ENCODE measurements around the gene CKM.

CKM gene

DNA sequence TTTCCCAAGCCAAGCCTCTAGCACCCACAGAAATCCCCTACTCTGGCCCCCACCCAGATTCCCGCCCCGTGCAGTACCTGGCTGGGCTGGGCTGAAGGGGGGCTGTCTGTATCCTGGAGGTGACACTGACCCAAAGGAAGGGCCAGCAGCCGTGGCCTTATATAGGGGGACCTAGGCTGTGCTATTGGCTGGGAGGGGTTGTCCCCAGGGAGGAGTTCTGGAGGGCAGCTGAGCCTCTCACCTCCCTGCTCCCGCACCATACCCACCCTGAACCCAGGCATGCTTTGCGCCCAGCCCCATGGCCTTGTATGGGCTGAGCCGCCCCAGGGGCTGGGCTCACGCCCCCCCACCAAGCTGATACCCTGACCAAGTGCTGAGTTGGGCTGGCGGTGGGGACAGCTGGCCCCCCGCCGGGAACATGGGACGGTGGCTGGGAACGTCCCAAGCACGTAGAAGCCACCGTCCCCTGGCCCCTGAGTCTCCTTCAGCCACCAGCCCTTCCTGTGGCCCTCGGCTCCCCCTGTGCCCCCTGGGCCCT is at the start of gene CKM:
CKM (minus strand) TSS at position 132 of the 538 bp plus-strand sequence. CDS start 3,162 bp downstream, outside the sequence.
- Histone ChIP-seq H3K9ac (ENCODE audit: low read depth in 1 of 2, low read length in 2 of 2) (no peak within 1 kb of the TSS), H3K27me3 (ENCODE audit: control insufficient read depth in 1 of 2, insufficient read depth in 2 of 2, low read length in 2 of 2) (peaks cover 16 to 26% of the 10 kb centered on the region in 2 donors), H3K4me3 (ENCODE audit: low read depth in 1 of 2, low read length in 2 of 2) (no peak within 1 kb of the TSS), H3K27ac (ENCODE audit: low read depth, low read length) (no peak within 1 kb of the TSS), H3K4me1 (ENCODE audit: control insufficient read depth in 1 of 2, insufficient read depth in 2 of 2, low read length in 2 of 2) (peaks cover 0 to 3% of the 10 kb centered on the region in 2 donors), H3K36me3 (ENCODE audit: control insufficient read depth in 1 of 2, insufficient read depth in 2 of 2, low read length in 2 of 2) (no peaks in the 10 kb centered on the region), H3K9me3 (ENCODE audit: control insufficient read depth in 1 of 2, low read length in 2 of 2) (no peaks in the 10 kb centered on the region)

DNA sequence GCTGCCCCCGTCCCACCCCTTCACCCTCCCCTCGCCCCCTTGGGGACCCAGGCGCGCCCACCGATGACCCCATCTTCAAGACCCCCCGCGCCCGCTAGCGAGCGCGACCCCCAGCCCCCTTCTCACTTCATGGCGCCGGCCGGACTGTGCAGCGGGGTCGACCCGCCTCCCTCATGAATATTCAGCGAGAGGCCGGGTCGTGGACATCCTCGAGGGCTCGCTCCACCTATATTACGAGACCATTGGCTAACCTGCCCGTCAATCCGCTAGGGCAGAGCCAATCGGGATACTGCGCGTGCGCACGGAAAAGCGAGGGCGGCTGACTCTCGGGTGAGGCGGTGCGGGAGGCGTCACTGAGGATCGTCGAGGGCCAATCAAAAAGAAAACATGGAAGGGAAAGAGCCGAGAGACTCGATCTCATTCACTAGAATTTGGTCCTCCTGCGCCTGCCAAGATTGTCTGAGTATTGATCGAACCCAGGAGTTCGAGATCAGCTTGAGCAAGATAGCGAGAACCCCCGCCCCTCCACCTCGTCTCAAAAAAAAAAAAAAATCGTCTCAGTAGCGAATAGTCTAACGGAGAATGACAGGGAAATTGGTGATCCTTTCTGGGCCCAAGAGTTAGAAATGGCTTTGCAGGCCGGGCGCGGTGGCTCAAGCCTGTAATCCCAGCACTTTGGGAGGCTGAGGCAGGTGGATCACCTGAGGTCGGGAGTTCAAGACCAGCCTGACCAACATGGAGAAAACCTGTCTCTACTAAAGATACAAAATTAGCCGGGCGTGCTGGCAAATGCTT is 47.9 kb upstream of the CKM start, which contains the start of gene ERCC2:
ERCC2 (minus strand) TSS at position 164 of the 795 bp plus-strand sequence; CDS start at position 131, 33 bp downstream.
- peak within 1 kb of the TSS; percentile 64 to 71 for H3K9ac ChIP-seq (ENCODE audit: low read depth in 1 of 2, low read length in 2 of 2)
- no peak within 1 kb of the TSS for H3K27ac ChIP-seq (ENCODE audit: low read depth, low read length)
- no peaks in the 10 kb centered on the region for H3K9me3 ChIP-seq (ENCODE audit: control insufficient read depth in 1 of 2, low read length in 2 of 2)
- H3K36me3 ChIP-seq (ENCODE audit: control insufficient read depth in 1 of 2, insufficient read depth in 2 of 2, low read length in 2 of 2): no peaks in the 10 kb centered on the region
- H3K27me3 ChIP-seq (ENCODE audit: control insufficient read depth in 1 of 2, insufficient read depth in 2 of 2, low read length in 2 of 2): no peaks in the 10 kb centered on the region
- peak within 1 kb of the TSS; percentile 79 to 86 for H3K4me3 ChIP-seq (ENCODE audit: low read depth in 1 of 2, low read length in 2 of 2)
- H3K4me1 ChIP-seq (ENCODE audit: control insufficient read depth in 1 of 2, insufficient read depth in 2 of 2, low read length in 2 of 2): peaks cover 0 to 7% of the 10 kb centered on the region in 2 donors

DNA sequence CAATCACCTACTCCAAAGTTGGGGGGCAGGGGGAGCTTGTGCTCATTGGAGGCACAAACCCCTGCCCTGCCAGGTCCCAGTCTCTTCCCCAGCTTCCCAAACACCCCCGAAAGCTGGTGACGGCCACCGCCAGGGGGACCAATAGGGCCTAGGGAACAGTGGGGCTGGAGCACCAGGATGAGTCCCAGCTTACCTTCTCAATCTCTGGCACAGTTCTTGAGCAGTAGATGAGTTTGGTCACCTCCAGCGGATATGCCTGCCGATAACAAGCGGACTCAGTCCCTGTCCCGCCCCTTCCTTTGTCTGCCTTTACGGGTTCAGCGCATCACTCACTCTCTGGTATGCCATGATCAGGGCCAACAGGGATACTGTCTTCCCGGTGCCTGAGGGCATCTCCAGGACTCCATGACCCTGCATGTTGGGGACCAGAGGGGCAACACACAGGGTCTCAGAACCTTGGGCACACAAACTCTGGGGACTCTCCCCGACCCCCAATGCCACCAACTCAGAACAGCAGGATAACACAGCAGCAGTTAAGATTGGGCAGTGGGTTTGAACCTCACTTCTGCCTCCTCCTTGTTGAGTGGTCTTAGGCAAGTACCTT is 46.2 kb upstream of the CKM start:
- Histone ChIP-seq H3K9ac (ENCODE audit: low read depth in 1 of 2, low read length in 2 of 2) (no peak overlapping the region), H3K4me3 (ENCODE audit: low read depth in 1 of 2, low read length in 2 of 2) (no peak overlapping the region), H3K27me3 (ENCODE audit: control insufficient read depth in 1 of 2, insufficient read depth in 2 of 2, low read length in 2 of 2) (no peaks in the 10 kb centered on the region), H3K4me1 (ENCODE audit: control insufficient read depth in 1 of 2, insufficient read depth in 2 of 2, low read length in 2 of 2) (peaks cover 0 to 7% of the 10 kb centered on the region in 2 donors), H3K9me3 (ENCODE audit: control insufficient read depth in 1 of 2, low read length in 2 of 2) (no peaks in the 10 kb centered on the region), H3K27ac (ENCODE audit: low read depth, low read length) (no peak overlapping the region), H3K36me3 (ENCODE audit: control insufficient read depth in 1 of 2, insufficient read depth in 2 of 2, low read length in 2 of 2) (no peaks in the 10 kb centered on the region)

DNA sequence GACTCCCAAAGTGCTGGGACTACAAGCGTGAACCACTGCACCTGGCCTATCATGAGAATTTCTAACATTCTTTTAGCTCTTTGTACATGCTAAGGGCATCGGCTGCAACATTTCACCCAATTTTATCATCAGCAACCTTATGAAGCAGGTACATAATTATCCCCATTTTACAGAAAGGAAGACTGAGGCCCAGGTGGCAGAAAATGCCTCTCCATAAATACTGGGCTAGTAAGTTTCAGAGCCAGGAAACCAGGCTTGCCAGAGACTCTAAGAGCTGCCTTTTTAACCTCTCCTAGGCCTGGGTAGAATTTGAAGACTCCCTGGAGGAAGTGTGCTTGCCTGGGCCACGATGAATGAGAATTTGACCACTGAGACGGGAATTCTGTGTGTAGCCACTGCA is 45.5 kb upstream of the CKM start:
- H3K9ac ChIP-seq (ENCODE audit: low read depth in 1 of 2, low read length in 2 of 2): no peak overlapping the region
- no peak overlapping the region for H3K4me3 ChIP-seq (ENCODE audit: low read depth in 1 of 2, low read length in 2 of 2)
- H3K4me1 ChIP-seq (ENCODE audit: control insufficient read depth in 1 of 2, insufficient read depth in 2 of 2, low read length in 2 of 2): peaks cover 0 to 7% of the 10 kb centered on the region in 2 donors

DNA sequence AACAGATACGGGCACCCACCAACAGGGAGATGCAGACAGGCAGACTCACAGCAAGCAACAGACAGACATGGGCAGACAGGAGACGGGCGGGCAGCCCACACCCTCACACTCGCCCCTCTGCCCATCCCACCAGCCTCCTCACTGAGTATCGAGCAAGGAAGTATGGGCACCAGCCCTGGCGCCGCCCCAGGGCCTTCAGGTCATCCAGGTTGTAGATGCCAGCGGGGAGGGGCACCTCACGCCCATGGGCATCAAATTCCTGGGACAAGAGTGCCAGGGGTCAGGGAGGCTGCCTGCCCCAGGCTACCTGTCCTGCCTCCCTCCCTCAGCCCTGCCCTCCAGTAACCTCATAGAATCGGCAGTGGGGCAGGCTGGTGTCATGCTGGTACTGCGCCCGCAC is 42.0 kb upstream of the CKM start:
- peaks cover 0 to 11% of the 10 kb centered on the region in 2 donors for H3K36me3 ChIP-seq (ENCODE audit: control insufficient read depth in 1 of 2, insufficient read depth in 2 of 2, low read length in 2 of 2)
- H3K4me1 ChIP-seq (ENCODE audit: control insufficient read depth in 1 of 2, insufficient read depth in 2 of 2, low read length in 2 of 2): peaks cover 0 to under 1% of the 10 kb centered on the region in 2 donors
- H3K27me3 ChIP-seq (ENCODE audit: control insufficient read depth in 1 of 2, insufficient read depth in 2 of 2, low read length in 2 of 2): no peaks in the 10 kb centered on the region
- no peak overlapping the region for H3K4me3 ChIP-seq (ENCODE audit: low read depth in 1 of 2, low read length in 2 of 2)
- H3K9me3 ChIP-seq (ENCODE audit: control insufficient read depth in 1 of 2, low read length in 2 of 2): no peaks in the 10 kb centered on the region
- H3K9ac ChIP-seq (ENCODE audit: low read depth in 1 of 2, low read length in 2 of 2): no peak overlapping the region
- no peak overlapping the region for H3K27ac ChIP-seq (ENCODE audit: low read depth, low read length)

More for the DNA sequence above, 45.5 kb upstream of the CKM start:
- H3K9me3 ChIP-seq (ENCODE audit: control insufficient read depth in 1 of 2, low read length in 2 of 2): no peaks in the 10 kb centered on the region
- H3K27ac ChIP-seq (ENCODE audit: low read depth, low read length): no peak overlapping the region
- H3K36me3 ChIP-seq (ENCODE audit: control insufficient read depth in 1 of 2, insufficient read depth in 2 of 2, low read length in 2 of 2): no peaks in the 10 kb centered on the region
- no peaks in the 10 kb centered on the region for H3K27me3 ChIP-seq (ENCODE audit: control insufficient read depth in 1 of 2, insufficient read depth in 2 of 2, low read length in 2 of 2)

DNA sequence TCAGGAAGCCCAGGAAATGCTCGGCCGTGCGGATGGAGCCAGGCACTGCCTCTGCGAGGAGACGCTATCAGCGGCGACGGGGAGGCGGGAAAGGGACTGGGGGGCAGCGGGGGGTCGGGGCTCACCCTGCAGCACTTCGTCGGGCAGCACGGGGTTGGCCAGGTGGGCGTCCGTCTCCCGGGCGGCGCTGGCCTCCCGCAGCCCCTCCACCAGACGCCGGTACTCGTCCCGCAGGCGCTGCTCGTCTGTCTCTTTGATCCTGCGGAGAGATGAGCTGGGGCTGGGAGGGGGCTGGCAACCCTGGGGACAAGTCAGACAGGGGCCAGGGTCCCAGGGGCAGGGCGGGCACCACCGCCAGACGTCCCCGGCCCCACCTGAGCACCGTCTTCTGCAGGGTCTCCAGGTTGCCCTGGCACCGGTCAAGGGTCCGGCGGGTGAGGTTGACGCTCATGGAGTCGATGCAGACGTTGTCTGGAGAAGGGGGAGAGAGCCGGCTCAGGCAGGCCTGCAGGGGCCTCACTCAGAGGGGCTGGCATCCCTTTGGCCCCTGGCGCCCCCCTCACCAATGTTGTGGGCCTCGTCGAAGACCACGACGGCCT is 41.3 kb upstream of the CKM start:
- Histone ChIP-seq H3K36me3 (ENCODE audit: control insufficient read depth in 1 of 2, insufficient read depth in 2 of 2, low read length in 2 of 2) (peaks cover 0 to 13% of the 10 kb centered on the region in 2 donors), H3K9ac (ENCODE audit: low read depth in 1 of 2, low read length in 2 of 2) (no peak overlapping the region), H3K27ac (ENCODE audit: low read depth, low read length) (no peak overlapping the region), H3K4me1 (ENCODE audit: control insufficient read depth in 1 of 2, insufficient read depth in 2 of 2, low read length in 2 of 2) (no peaks in the 10 kb centered on the region), H3K9me3 (ENCODE audit: control insufficient read depth in 1 of 2, low read length in 2 of 2) (no peaks in the 10 kb centered on the region), H3K4me3 (ENCODE audit: low read depth in 1 of 2, low read length in 2 of 2) (no peak overlapping the region), H3K27me3 (ENCODE audit: control insufficient read depth in 1 of 2, insufficient read depth in 2 of 2, low read length in 2 of 2) (no peaks in the 10 kb centered on the region)

DNA sequence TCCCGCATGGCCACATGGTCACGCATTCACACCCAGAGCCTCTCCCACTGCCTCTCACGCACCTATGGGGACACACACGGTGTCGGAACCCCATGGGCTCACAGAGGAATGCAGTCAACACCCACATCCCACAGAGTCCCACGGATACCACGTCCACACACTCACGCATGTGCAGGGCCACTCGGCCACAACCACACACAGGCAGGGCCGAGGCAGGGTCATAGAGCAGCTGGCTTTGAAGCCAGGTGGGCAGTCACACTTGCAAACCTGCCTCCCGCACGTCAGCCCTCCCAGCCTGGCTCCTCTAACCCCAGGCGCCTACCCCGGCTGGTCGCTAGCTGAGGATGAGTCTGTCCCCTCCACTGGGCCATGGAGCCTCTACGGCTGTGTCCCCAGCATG is 39.6 kb upstream of the CKM start:
- H3K36me3 ChIP-seq (ENCODE audit: control insufficient read depth in 1 of 2, insufficient read depth in 2 of 2, low read length in 2 of 2): peaks cover 0 to 15% of the 10 kb centered on the region in 2 donors
- no peaks in the 10 kb centered on the region for H3K27me3 ChIP-seq (ENCODE audit: control insufficient read depth in 1 of 2, insufficient read depth in 2 of 2, low read length in 2 of 2)
- H3K9ac ChIP-seq (ENCODE audit: low read depth in 1 of 2, low read length in 2 of 2): no peak overlapping the region
- H3K9me3 ChIP-seq (ENCODE audit: control insufficient read depth in 1 of 2, low read length in 2 of 2): no peaks in the 10 kb centered on the region
- H3K4me3 ChIP-seq (ENCODE audit: low read depth in 1 of 2, low read length in 2 of 2): no peak overlapping the region
- H3K4me1 ChIP-seq (ENCODE audit: control insufficient read depth in 1 of 2, insufficient read depth in 2 of 2, low read length in 2 of 2): no peaks in the 10 kb centered on the region
- no peak overlapping the region for H3K27ac ChIP-seq (ENCODE audit: low read depth, low read length)

DNA sequence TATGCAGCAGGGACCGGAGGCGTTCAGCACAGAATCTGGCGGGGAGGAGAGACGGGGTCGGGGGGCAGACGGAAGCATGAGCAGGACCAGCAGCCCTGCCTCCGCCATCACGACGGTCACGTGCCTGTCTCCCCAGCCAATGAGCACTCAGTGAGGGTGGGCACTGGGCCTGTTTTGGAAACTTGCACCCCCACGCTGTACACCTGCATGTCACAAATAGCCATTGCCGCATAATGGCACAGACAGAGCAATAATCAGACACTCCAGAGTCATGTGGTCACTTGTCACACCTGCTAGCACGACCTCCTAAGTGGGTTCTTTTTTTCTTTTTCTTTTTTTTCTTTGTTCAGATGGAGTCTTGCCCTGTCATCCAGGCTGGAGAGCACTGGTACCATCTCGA is 38.9 kb upstream of the CKM start:
- H3K4me3 ChIP-seq (ENCODE audit: low read depth in 1 of 2, low read length in 2 of 2): no peak overlapping the region
- H3K9ac ChIP-seq (ENCODE audit: low read depth in 1 of 2, low read length in 2 of 2): no peak overlapping the region
- H3K27me3 ChIP-seq (ENCODE audit: control insufficient read depth in 1 of 2, insufficient read depth in 2 of 2, low read length in 2 of 2): no peaks in the 10 kb centered on the region
- H3K9me3 ChIP-seq (ENCODE audit: control insufficient read depth in 1 of 2, low read length in 2 of 2): no peaks in the 10 kb centered on the region
- peaks cover 0 to 15% of the 10 kb centered on the region in 2 donors for H3K36me3 ChIP-seq (ENCODE audit: control insufficient read depth in 1 of 2, insufficient read depth in 2 of 2, low read length in 2 of 2)
- H3K27ac ChIP-seq (ENCODE audit: low read depth, low read length): no peak overlapping the region
- no peaks in the 10 kb centered on the region for H3K4me1 ChIP-seq (ENCODE audit: control insufficient read depth in 1 of 2, insufficient read depth in 2 of 2, low read length in 2 of 2)

DNA sequence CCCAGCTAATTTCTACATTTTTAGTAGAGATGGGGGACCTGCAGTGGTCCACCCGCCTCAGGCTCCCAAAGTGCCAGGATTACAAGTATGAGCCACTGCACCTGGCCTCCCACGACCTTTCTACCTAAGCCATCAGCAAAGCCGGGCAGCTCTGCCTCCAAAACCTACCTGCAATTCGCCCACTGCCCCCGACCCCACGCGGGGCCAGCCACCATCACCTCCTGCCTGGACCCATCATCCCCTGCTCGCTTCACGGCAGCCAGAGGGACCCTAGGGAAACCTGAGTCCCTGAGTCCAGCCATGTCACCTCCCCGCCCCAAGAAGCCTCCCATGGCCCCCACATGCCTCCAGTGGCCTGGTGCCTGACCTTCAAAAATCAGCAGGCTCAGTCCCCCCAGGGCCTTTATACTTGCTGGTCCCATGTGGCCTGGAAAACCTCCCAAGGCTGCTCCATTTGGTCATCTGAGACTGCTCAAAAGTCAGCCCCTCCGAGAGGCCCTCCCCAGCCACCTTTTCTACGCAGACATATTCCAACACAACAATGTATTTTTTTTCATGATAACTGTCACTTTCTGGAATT is 35.6 kb upstream of the CKM start:
- Histone ChIP-seq H3K9me3 (ENCODE audit: control insufficient read depth in 1 of 2, low read length in 2 of 2) (no peaks in the 10 kb centered on the region), H3K9ac (ENCODE audit: low read depth in 1 of 2, low read length in 2 of 2) (no peak overlapping the region), H3K4me3 (ENCODE audit: low read depth in 1 of 2, low read length in 2 of 2) (no peak overlapping the region), H3K4me1 (ENCODE audit: control insufficient read depth in 1 of 2, insufficient read depth in 2 of 2, low read length in 2 of 2) (no peaks in the 10 kb centered on the region), H3K36me3 (ENCODE audit: control insufficient read depth in 1 of 2, insufficient read depth in 2 of 2, low read length in 2 of 2) (peaks cover 0 to 21% of the 10 kb centered on the region in 2 donors), H3K27me3 (ENCODE audit: control insufficient read depth in 1 of 2, insufficient read depth in 2 of 2, low read length in 2 of 2) (no peaks in the 10 kb centered on the region), H3K27ac (ENCODE audit: low read depth, low read length) (no peak overlapping the region)

DNA sequence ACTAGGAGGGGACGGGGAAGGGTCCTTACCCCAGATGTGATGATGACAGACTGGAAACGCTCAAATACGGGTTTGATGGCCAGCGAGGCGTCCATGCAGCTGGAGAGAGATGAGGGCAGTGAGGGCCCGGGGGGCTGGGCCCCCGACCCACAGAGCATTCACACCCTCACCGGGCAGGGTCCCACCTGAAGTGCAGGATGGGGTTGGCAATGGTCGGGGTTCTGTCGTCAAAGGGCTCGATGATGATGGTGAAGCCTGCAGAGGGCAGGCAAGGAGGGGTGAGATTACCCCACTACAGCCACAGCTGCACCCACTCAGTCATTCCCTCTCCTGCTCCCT is 34.7 kb upstream of the CKM start:
- Histone ChIP-seq H3K27me3 (ENCODE audit: control insufficient read depth in 1 of 2, insufficient read depth in 2 of 2, low read length in 2 of 2) (no peaks in the 10 kb centered on the region), H3K9ac (ENCODE audit: low read depth in 1 of 2, low read length in 2 of 2) (no peak overlapping the region), H3K4me3 (ENCODE audit: low read depth in 1 of 2, low read length in 2 of 2) (no peak overlapping the region), H3K27ac (ENCODE audit: low read depth, low read length) (no peak overlapping the region), H3K36me3 (ENCODE audit: control insufficient read depth in 1 of 2, insufficient read depth in 2 of 2, low read length in 2 of 2) (peaks cover 0 to 25% of the 10 kb centered on the region in 2 donors), H3K9me3 (ENCODE audit: control insufficient read depth in 1 of 2, low read length in 2 of 2) (no peaks in the 10 kb centered on the region), H3K4me1 (ENCODE audit: control insufficient read depth in 1 of 2, insufficient read depth in 2 of 2, low read length in 2 of 2) (no peaks in the 10 kb centered on the region)

Measured in duodenal mucosa (tissue), 2 donors.